OCI-LY7 (cell line): ENCODE data around the gene FA2H.

Experiments
- EZH2phosphoT487 ChIP-seq: fragments of 200-600 bp; sonication (generic); IDR thresholded peaks from 2 replicates; pipeline ENCODE4 v1.6.1; 2018; ENCODE audit warnings: low read depth, borderline replicate concordance, mild to moderate bottlenecking, mixed run types, antibody characterized with exemption, low read length, moderate library complexity, mixed read lengths
- TF ChIP-seq, protein P1 (sequence below): fragments of 200-600 bp; sonication (generic); conservative IDR thresholded peaks from 2 replicates; pipeline ENCODE4 v1.5.1; 2014; ENCODE audit warnings: mild to moderate bottlenecking, antibody characterized with exemption, low read length, moderate library complexity, mixed read lengths

DNA sequence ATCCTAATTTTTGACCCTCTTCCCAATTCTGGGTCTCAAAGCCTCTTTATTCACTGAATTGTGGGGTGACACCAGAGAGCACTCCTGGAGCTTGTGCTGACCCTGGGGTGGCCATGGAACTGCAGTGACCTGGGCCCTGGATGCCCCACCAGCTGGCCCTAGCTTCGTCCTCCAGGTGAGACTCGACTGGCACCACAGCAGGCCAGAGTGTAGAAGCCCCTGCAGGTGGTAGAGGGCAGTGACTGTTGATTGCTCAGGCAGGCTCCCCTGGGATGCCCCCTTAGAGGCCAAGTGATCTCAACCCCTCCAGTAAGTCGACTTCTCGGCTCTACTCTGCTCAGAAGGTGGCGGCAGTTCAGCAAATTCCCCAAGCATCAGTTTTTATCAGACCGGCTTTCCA lies 6.4 kb downstream of the FA2H start:
- TF ChIP-seq, protein P1, sequence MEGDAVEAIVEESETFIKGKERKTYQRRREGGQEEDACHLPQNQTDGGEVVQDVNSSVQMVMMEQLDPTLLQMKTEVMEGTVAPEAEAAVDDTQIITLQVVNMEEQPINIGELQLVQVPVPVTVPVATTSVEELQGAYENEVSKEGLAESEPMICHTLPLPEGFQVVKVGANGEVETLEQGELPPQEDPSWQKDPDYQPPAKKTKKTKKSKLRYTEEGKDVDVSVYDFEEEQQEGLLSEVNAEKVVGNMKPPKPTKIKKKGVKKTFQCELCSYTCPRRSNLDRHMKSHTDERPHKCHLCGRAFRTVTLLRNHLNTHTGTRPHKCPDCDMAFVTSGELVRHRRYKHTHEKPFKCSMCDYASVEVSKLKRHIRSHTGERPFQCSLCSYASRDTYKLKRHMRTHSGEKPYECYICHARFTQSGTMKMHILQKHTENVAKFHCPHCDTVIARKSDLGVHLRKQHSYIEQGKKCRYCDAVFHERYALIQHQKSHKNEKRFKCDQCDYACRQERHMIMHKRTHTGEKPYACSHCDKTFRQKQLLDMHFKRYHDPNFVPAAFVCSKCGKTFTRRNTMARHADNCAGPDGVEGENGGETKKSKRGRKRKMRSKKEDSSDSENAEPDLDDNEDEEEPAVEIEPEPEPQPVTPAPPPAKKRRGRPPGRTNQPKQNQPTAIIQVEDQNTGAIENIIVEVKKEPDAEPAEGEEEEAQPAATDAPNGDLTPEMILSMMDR, result no peak
- no peak for TF ChIP-seq EZH2phosphoT487
